MM.1S (cell line): Measurements from ENCODE around the gene ITPKA.
A peak's percentile ranks its signal among the peaks of the same experiment; 100 is the strongest.

ENCODE experiments used
- DNase-seq: peaks from one replicate; pipeline ENCODE4 v3.0.0-alpha.2; 2015
- H2AFZ ChIP-seq: fragments of 300-600 bp; sonication (generic); 2 replicates; pipeline ENCODE4 v1.6.0; 2016; ENCODE audit warnings: antibody characterized with exemption, low read length
- H3F3A ChIP-seq: fragments of 300-600 bp; sonication (generic); 2 replicates; pipeline ENCODE4 v1.6.1; 2016; ENCODE audit warnings: mild to moderate bottlenecking, antibody characterized with exemption, low read length, moderate library complexity, mixed read lengths; ENCODE audit not compliant: insufficient read depth
- H3K27ac ChIP-seq: fragments of 300-600 bp; sonication (generic); 2 replicates; pipeline ENCODE4 v1.5.1; 2016; ENCODE audit warnings: mild to moderate bottlenecking, low read length
- H3K27me3 ChIP-seq: fragments of 300-600 bp; sonication (generic); replicated peaks from 2 replicates; pipeline ENCODE4 v1.6.0; 2016; ENCODE audit warnings: low read length; ENCODE audit not compliant: insufficient read depth
- H3K36me3 ChIP-seq: fragments of 300-600 bp; sonication (generic); replicated peaks from 2 replicates; pipeline ENCODE4 v1.6.1; 2016; ENCODE audit warnings: mild to moderate bottlenecking, low read length, mixed read lengths; ENCODE audit not compliant: insufficient read depth
- H3K4me1 ChIP-seq: fragments of 300-600 bp; sonication (generic); 2 replicates; pipeline ENCODE4 v1.6.1; 2016; ENCODE audit warnings: low read length, mixed read lengths
- H3K4me2 ChIP-seq: fragments of 300-600 bp; sonication (generic); 2 replicates; pipeline ENCODE4 v1.6.0; 2016; ENCODE audit warnings: low read depth, low read length
- H3K4me3 ChIP-seq: fragments of 300-600 bp; sonication (generic); 2 replicates; pipeline ENCODE4 v1.5.1; 2016; ENCODE audit warnings: low read length, mixed read lengths
- H3K79me2 ChIP-seq: fragments of 300-600 bp; sonication (generic); 2 replicates; pipeline ENCODE4 v1.6.1; 2016; ENCODE audit warnings: mixed run types, low read length, mixed read lengths
- H3K9ac ChIP-seq: fragments of 300-600 bp; sonication (generic); 2 replicates; pipeline ENCODE4 v1.6.1; 2016; ENCODE audit warnings: low read length, mixed read lengths
- H3K9me2 ChIP-seq: fragments of 300-600 bp; sonication (generic); replicated peaks from 2 replicates; pipeline ENCODE4 v1.6.1; 2016; ENCODE audit warnings: mild to moderate bottlenecking, low read length, mixed read lengths; ENCODE audit not compliant: insufficient read depth
- H3K9me3 ChIP-seq: fragments of 300-600 bp; sonication (generic); replicated peaks from 2 replicates; pipeline ENCODE4 v1.6.1; 2016; ENCODE audit warnings: mild to moderate bottlenecking, low read length, mixed read lengths; ENCODE audit not compliant: insufficient read depth
- H4K20me1 ChIP-seq: fragments of 300-600 bp; sonication (generic); 2 replicates; pipeline ENCODE4 v1.6.1; 2016; ENCODE audit warnings: mild to moderate bottlenecking, low read length, moderate library complexity, mixed read lengths; ENCODE audit not compliant: insufficient read depth
- EZH2 ChIP-seq: fragments of 300-600 bp; sonication (generic); optimal IDR thresholded peaks from 2 replicates; pipeline ENCODE3; 2017; ENCODE audit warnings: low read depth, mild to moderate bottlenecking, antibody characterized with exemption, low read length, mixed read lengths
- EZH2phosphoT487 ChIP-seq: fragments of 300-600 bp; sonication (generic); IDR thresholded peaks from 2 replicates; pipeline ENCODE4 v1.6.1; 2018; ENCODE audit warnings: antibody characterized with exemption, low read length
- TF ChIP-seq, protein P1 (sequence below): fragments of 300-600 bp; sonication (generic); IDR thresholded peaks from 2 replicates; pipeline ENCODE4 v1.5.1; 2016; ENCODE audit warnings: antibody characterized with exemption, low read length, mixed read lengths

The ITPKA gene

DNA sequence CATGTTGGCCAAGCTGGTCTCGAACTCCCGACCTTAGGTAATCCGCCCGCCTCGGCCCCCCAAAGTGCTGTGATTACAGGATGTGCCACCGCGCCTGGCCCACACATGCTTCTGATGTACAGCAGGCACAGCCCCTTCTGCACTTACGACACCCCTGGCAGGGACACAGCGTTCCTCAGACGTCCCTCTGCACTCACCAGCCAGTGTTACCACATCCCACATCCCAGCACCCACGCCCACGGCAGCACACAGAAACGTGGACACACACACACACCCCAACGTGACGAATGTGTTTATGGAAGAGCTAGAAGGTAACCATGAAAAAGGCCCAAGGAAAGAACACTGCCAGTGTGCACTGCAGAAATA is 51.0 kb downstream of the ITPKA start:
- H3K9me3 ChIP-seq = no peaks in the 10 kb centered on the region
- no peaks in the 10 kb centered on the region for H4K20me1 ChIP-seq
- no peaks in the 10 kb centered on the region for H3K27me3 ChIP-seq
- no peaks in the 10 kb centered on the region for H3K9me2 ChIP-seq
- H3K4me2 ChIP-seq = peak overlapping the region; percentile 76; the same call in 1 of the 2 replicates
- H3K36me3 ChIP-seq = no peaks in the 10 kb centered on the region
- peaks cover 18% of the 10 kb centered on the region for H3K79me2 ChIP-seq
- no peak for DNase-seq
- H3K4me1 ChIP-seq = no peaks in the 10 kb centered on the region
- H3F3A ChIP-seq = no peaks in the 10 kb centered on the region
- TF ChIP-seq EZH2 (no peak), EZH2phosphoT487 (no peak)
- TF ChIP-seq, protein P1, sequence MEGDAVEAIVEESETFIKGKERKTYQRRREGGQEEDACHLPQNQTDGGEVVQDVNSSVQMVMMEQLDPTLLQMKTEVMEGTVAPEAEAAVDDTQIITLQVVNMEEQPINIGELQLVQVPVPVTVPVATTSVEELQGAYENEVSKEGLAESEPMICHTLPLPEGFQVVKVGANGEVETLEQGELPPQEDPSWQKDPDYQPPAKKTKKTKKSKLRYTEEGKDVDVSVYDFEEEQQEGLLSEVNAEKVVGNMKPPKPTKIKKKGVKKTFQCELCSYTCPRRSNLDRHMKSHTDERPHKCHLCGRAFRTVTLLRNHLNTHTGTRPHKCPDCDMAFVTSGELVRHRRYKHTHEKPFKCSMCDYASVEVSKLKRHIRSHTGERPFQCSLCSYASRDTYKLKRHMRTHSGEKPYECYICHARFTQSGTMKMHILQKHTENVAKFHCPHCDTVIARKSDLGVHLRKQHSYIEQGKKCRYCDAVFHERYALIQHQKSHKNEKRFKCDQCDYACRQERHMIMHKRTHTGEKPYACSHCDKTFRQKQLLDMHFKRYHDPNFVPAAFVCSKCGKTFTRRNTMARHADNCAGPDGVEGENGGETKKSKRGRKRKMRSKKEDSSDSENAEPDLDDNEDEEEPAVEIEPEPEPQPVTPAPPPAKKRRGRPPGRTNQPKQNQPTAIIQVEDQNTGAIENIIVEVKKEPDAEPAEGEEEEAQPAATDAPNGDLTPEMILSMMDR = no peak
- H3K9ac ChIP-seq = no peak overlapping the region; the same call in 1 of the 2 replicates
- peak overlapping the region; percentile 93 for H3K4me3 ChIP-seq
- no peak overlapping the region for H3K27ac ChIP-seq
- peak overlapping the region; percentile 93 for H2AFZ ChIP-seq

DNA sequence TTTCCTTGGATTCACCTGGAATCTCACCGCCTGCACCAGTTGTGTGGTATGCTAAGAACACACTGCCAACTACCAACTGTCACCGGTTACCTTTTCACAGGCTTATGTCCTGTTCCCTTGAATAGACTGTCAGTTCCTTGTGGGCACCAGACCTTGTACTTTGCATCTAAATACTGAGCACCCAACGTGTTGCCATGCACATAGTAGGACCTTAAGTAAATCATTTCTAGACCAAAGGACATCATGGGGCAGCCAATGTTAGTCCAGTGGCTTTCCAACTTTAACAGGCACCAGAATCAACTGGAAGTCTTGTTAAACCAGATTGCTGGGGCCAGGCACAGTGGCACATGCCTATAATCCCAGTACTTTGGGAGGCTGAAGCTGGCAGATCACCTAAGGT is 51.5 kb downstream of the ITPKA start:
- no peak overlapping the region for H3K27ac ChIP-seq
- no peaks in the 10 kb centered on the region for H3F3A ChIP-seq
- no peaks in the 10 kb centered on the region for H4K20me1 ChIP-seq
- no peaks in the 10 kb centered on the region for H3K9me2 ChIP-seq
- H3K4me2 ChIP-seq = no peak overlapping the region
- H3K79me2 ChIP-seq = peaks cover 18% of the 10 kb centered on the region
- H3K4me1 ChIP-seq = no peaks in the 10 kb centered on the region
- no peak overlapping the region for H3K9ac ChIP-seq
- DNase-seq = no peak
- H3K9me3 ChIP-seq = no peaks in the 10 kb centered on the region
- TF ChIP-seq EZH2phosphoT487 = no peak
- no peak for TF ChIP-seq EZH2
- TF ChIP-seq, protein P1 = no peak
- no peaks in the 10 kb centered on the region for H3K27me3 ChIP-seq
- no peaks in the 10 kb centered on the region for H3K36me3 ChIP-seq
- H2AFZ ChIP-seq = no peak overlapping the region
- H3K4me3 ChIP-seq = no peak overlapping the region

DNA sequence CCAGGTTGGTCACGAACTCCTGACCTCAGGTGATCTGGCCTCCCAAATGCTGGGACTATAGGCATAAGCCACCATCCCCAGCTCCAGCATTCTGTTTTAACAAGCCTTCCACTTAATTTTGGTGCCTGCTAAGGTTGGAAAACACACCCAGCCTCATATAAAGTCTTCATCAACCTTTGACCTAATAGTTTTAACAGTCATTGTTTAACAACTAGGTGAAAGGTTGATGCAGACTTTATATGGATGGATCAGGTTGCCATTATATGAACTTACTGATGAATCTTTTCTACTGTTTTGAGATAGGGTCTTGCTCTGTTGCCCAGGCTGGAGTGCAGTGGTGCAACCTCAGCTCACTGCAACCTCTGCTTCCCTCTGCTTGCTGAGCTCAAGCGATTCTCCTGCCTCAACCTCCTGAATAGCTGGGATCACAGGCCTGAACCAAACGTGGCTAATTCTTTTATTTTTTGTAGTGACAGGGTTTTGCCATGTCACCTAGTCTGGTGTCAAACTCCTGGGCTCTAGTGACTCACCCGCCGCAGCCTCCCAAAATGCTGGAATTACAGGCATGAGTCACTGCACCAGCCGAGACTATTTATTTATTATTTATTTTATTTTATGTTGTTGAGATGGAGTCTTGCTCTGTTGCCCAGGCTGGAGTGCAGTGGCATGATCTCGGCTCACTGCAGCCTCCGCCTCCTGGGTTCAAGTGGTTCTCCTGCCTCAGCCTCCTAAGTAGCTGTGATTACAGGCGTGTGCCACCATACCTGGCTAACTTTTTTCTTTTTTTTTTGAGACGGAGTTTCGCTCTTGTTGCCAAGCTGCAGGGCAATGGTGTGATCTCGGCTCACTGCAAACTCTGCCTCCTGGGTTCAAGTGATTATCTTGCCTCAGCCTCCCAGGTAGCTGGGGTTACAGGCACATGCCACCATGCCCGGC is 53.4 kb downstream of the ITPKA start:
- H2AFZ ChIP-seq = no peak overlapping the region
- H3K27ac ChIP-seq = no peak overlapping the region
- H3K27me3 ChIP-seq = no peaks in the 10 kb centered on the region
- H3K4me3 ChIP-seq = no peak overlapping the region
- H3K79me2 ChIP-seq = peaks cover 15% of the 10 kb centered on the region
- no peaks in the 10 kb centered on the region for H3K4me1 ChIP-seq
- no peaks in the 10 kb centered on the region for H3F3A ChIP-seq
- H3K9me3 ChIP-seq = no peaks in the 10 kb centered on the region
- no peaks in the 10 kb centered on the region for H4K20me1 ChIP-seq
- no peaks in the 10 kb centered on the region for H3K9me2 ChIP-seq
- no peak overlapping the region for H3K4me2 ChIP-seq
- no peak for DNase-seq
- TF ChIP-seq EZH2phosphoT487 (no peak), EZH2 (no peak)
- TF ChIP-seq, protein P1 = no peak
- no peaks in the 10 kb centered on the region for H3K36me3 ChIP-seq
- H3K9ac ChIP-seq = no peak overlapping the region
